MM.1S (cell line): ENCODE measurements around the gene UBE2L5.

Experiments used
- CTCF ChIP-seq: fragments of 300-600 bp; sonication (generic); IDR thresholded peaks from 2 replicates; pipeline ENCODE4 v1.5.1; 2016; ENCODE audit warnings: antibody characterized with exemption, low read length, mixed read lengths
- EZH2 ChIP-seq: fragments of 300-600 bp; sonication (generic); optimal IDR thresholded peaks from 2 replicates; pipeline ENCODE3; 2017; ENCODE audit warnings: low read depth, mild to moderate bottlenecking, antibody characterized with exemption, low read length, mixed read lengths
- EZH2phosphoT487 ChIP-seq: fragments of 300-600 bp; sonication (generic); IDR thresholded peaks from 2 replicates; pipeline ENCODE4 v1.6.1; 2018; ENCODE audit warnings: antibody characterized with exemption, low read length

GRCh38 chr13:30391956-30392680 lies 30.2 kb upstream of the UBE2L5 start:
- TF ChIP-seq CTCF (no peak), EZH2 (no peak), EZH2phosphoT487 (no peak)
